GM13977 (cell line): ENCODE data around the gene CEP83.

Experiments used
- DNase-seq: peaks from one replicate; pipeline ENCODE4 v3.0.0; 2012; ENCODE audit warnings: low spot score
- CTCF ChIP-seq: IDR thresholded peaks from 2 replicates; pipeline ENCODE4 v1.5.1; 2012; ENCODE audit warnings: mild to moderate bottlenecking, control low read depth; ENCODE audit not compliant: insufficient read depth; ENCODE audit errors: extremely low read depth, missing control alignments
- in situ Hi-C: fragments of 300-500 bp; cut with MboI; formaldehyde crosslinking; loops from one replicate; pipeline ENCODE4 v1.12.0; 2022; ENCODE audit warnings: low sequenced_read_pairs, low pct_unique_long_range_greater_than_20kb, mixed read lengths, inconsistent platforms; ENCODE audit not compliant: unreplicated experiment

CEP83 gene

GRCh38 chr12:94386422-94386821 lies 73.2 kb downstream of the CEP83 start:
- in situ Hi-C loops: no loop called here
- no peak for DNase-seq
- TF ChIP-seq CTCF: no peak

- in situ Hi-C loops: no loop called here
- TF ChIP-seq CTCF: no peak
- no peak for DNase-seq
Observed at GRCh38 chr12:94384030-94384429, 75.6 kb downstream of the CEP83 start.

- no peak for DNase-seq
- in situ Hi-C loops: no loop called here
- TF ChIP-seq CTCF: no peak
Observed at GRCh38 chr12:94380507-94380906, 79.2 kb downstream of the CEP83 start.

GRCh38 chr12:94379479-94380113 lies 80.1 kb downstream of the CEP83 start:
- TF ChIP-seq CTCF: no peak
- no peak for DNase-seq
- in situ Hi-C loops: no loop called here

- in situ Hi-C loops: no loop called here
- no peak for DNase-seq
- TF ChIP-seq CTCF: no peak
Observed at GRCh38 chr12:94377599-94377998, 82.1 kb downstream of the CEP83 start.

GRCh38 chr12:94374124-94374523 lies 85.5 kb downstream of the CEP83 start:
- in situ Hi-C loops: no loop called here
- no peak for TF ChIP-seq CTCF

More at GRCh38 chr12:94374124-94374523, 85.5 kb downstream of the CEP83 start:
- no peak for DNase-seq
